Measurements from ENCODE around the gene RPTOR. TPM values are rescaled to one million over a fixed set of nuclear protein-coding genes. Genes with fewer than 3 reads are reported as not detected.

RPTOR gene
- total RNA-seq, 4 donors from 2014 or later, result 34.1 to 65.8 (median 43.6) TPM

DNA sequence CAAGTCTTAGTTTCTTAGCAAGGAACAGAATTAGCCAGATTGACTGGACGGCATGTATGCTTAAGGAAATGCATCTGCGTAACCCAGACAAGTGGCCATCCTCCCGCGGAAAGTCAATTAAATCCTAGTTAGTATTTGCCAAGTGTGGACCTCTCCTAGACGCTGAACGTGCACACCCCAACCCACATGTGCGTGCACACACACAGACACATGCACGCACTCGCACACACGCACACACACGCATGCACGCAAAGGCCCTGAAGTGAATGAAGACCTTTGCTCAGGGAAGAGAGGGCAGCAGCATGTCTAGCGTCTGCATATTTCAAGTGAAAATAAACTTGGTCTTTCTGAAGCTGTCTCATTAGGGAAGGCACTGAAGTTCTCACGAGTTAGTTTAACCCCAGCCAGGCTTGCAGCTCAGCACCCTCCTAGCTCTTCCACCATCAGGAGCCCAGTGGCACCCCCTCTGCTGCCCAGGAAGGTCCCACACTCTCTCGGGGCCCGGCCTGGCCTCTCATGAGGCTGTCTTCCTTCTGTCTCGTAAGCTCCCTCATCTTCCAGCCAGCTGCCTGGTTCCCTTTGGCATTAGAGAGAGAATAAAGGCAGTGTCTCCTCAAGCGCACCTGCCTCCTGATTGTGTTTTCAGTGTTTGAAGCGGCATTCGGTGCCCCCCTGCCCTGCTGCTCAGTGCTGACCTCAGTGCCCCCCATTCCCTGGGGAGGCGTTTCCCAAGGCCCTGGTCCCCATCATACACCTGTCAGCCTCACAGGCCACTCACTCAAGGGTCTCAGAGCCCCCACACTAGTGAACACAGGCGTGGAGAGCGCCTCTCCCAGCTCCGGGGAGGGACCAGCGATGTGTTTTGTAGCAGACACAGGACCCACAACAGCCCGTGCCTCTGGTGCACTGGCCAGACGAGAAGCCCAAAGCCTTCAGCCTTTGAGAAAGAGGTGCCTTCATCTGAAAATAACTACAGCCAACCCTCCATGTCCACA, 394.8 kb downstream of the RPTOR start:
- no peaks in the 10 kb centered on the region for H3K9me3 ChIP-seq
- 90% methylated on average over 23 of the region's 27 CpGs for WGBS
- H3K27me3 ChIP-seq, result no peaks in the 10 kb centered on the region
- H3K4me3 ChIP-seq, result no peak overlapping the region
- intact Hi-C loops (cut with DNase I), result loop anchor here (10.0 kb wide), 1 partner anchor 75 kb away; no protein-coding TSS in a partner anchor
- DNase-seq (ENCODE audit: extremely low spot score), result no peak
- peaks cover 0 to 14% (median 6%) of the 10 kb centered on the region in 4 donors for H3K36me3 ChIP-seq
- peaks cover 26 to 50% (median 39%) of the 10 kb centered on the region in 4 donors for H3K4me1 ChIP-seq
- no peak for TF ChIP-seq CTCF (IDR thresholded peaks at IDR 0.05)
- TF ChIP-seq POLR2A (IDR thresholded peaks at IDR 0.05; ENCODE audit: low read depth), result no peak
- no peak for TF ChIP-seq EP300 (IDR thresholded peaks at IDR 0.05)
- no peak for TF ChIP-seq POLR2AphosphoS5 (IDR thresholded peaks at IDR 0.05)
- H3K27ac ChIP-seq (replicated peaks in 1 of 4), result no peak overlapping the region

DNA sequence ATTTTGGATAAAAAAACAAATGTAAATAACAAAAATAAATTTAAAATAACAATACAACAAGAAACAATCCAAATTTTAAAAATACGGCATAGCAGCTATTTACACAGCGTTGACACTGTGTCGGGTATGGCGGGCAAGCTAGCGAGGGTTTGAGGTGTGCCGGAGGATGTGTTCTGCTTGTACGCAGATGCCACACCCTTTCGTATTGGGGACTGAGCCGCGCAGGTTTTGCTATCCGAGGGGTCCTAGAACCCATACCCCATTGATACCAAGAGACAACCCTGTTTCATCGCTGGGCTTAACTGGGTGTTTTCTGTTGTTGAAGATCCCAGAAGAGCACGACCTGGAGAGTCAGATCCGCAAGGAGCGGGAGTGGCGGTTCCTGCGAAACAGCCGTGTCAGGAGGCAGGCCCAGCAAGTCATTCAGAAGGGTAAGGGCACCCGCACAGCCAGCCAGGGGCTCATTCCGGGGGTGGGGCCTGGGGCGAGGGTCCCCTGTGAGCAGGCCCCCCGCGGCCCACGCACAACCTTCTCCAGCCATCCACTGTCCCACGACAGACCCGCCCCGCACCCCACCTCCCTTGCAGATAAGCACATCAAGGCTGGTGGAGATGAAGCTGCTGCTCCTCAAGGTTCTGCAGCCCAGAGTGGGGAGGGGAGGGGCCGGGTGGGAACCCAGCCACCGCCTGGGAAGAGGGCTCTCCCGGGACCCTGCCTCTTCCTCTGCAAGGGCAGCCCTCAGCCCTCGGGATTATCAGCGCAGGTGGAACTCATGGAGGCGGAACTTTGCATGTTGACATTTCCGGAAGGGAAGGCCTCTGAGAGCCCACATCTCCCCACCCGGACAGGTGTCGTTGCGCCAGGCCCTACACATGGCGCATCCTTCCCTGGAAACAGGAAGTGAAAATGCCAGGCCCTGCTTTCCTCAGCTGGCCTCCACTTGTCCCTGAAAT, 395.8 kb downstream of the RPTOR start:
- TF ChIP-seq CTCF (IDR thresholded peaks at IDR 0.05), result no peak
- TF ChIP-seq POLR2A (IDR thresholded peaks at IDR 0.05; ENCODE audit: low read depth), result no peak
- TF ChIP-seq EP300 (IDR thresholded peaks at IDR 0.05), result no peak
- no peak for TF ChIP-seq POLR2AphosphoS5 (IDR thresholded peaks at IDR 0.05)
- H3K4me1 ChIP-seq, result peaks cover 26 to 57% (median 43%) of the 10 kb centered on the region in 4 donors
- intact Hi-C loops (cut with DNase I), result no loop called here
- WGBS, result 92% methylated on average over 21 of the region's 38 CpGs
- DNase-seq (ENCODE audit: extremely low spot score), result no peak
- H3K36me3 ChIP-seq, result peaks cover 0 to 14% (median 5%) of the 10 kb centered on the region in 4 donors
- H3K4me3 ChIP-seq, result no peak overlapping the region
- no peaks in the 10 kb centered on the region for H3K27me3 ChIP-seq
- no peaks in the 10 kb centered on the region for H3K9me3 ChIP-seq
- H3K27ac ChIP-seq (replicated peaks in 1 of 4), result peak overlapping the region in 3 of 4 donors; percentile 85 to 89 (median 88)

- DNase-seq (ENCODE audit: extremely low spot score), result no peak
- Histone ChIP-seq H3K27me3 (no peaks in the 10 kb centered on the region), H3K4me1 (peaks cover 26 to 57% (median 43%) of the 10 kb centered on the region in 4 donors), H3K9me3 (no peaks in the 10 kb centered on the region), H3K27ac (replicated peaks in 1 of 4) (peak overlapping the region; percentile 85 to 97 (median 88)), H3K4me3 (no peak overlapping the region), H3K36me3 (peaks cover 0 to 21% (median 12%) of the 10 kb centered on the region in 4 donors)
- 92% methylated on average over 11 of the region's 12 CpGs for WGBS
- TF ChIP-seq EP300 (IDR thresholded peaks at IDR 0.05), result no peak
- TF ChIP-seq CTCF (IDR thresholded peaks at IDR 0.05), result no peak
- TF ChIP-seq POLR2A (IDR thresholded peaks at IDR 0.05; ENCODE audit: low read depth), result no peak
- intact Hi-C loops (cut with DNase I), result no loop called here
Observed at GRCh38 chr17:80941171-80941570, 396.5 kb downstream of the RPTOR start.

DNA sequence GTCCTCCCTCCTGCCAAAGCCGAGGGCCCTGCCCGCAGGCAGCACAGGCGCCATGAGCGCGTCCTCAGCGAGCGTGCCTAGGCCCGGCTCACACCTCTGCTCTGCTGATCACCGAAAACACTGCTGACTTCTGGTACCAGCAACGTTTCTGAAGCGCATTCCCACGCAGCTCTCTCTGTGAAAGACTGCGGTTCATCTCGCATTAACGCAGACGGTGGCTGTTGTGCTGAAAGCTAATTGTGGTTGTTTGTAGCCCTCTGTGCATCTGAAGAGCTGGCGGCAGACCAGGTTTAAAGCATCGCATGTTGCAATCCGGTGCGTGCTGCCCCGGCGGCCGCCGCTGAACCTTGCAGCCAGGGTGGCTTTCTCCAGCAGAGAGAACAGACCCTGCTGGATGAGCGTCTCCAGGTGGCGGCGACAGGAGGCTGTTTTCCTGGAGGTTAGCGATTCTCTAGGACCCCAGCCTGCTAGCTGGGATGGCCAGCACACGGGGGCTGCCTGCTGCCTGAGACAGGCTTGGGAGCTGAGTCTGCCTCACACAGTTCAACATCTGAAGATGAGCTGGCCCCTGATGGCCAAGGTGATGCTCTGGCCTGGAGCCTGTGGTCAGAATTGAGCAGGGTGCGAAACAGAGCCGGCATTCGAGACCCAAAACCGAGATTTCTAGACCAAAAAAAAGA, 397.2 kb downstream of the RPTOR start:
- TF ChIP-seq EP300 (IDR thresholded peaks at IDR 0.05), result no peak
- peak in 1 of 2 donors; percentile 13 for TF ChIP-seq POLR2AphosphoS5 (IDR thresholded peaks at IDR 0.05)
- intact Hi-C loops (cut with DNase I), result no loop called here
- Histone ChIP-seq H3K9me3 (no peaks in the 10 kb centered on the region), H3K4me3 (peak overlapping the region in 3 of 4 donors; percentile 3 to 22 (median 7)), H3K27me3 (no peaks in the 10 kb centered on the region), H3K36me3 (peaks cover 0 to 28% (median 19%) of the 10 kb centered on the region in 4 donors), H3K4me1 (peaks cover 26 to 57% (median 43%) of the 10 kb centered on the region in 4 donors), H3K27ac (replicated peaks in 1 of 4) (peak overlapping the region; percentile 85 to 97 (median 88))
- no peak for DNase-seq (ENCODE audit: extremely low spot score)
- 79% methylated on average over 30 of the region's 33 CpGs for WGBS

Measured in esophagus muscularis mucosa (tissue), 4 donors.